IgD-negative memory B cell (primary cell): ENCODE measurements around the gene SCAMP1. TPM values are rescaled to one million over a fixed set of nuclear protein-coding genes. Genes with fewer than 3 reads are reported as not detected.
"Not testable (repeated sequence)": the region's sequence is repeated elsewhere in the genome, so short reads cannot be mapped to it uniquely, and the experiment has no call there.

ENCODE experiments used
- H3K27ac Mint-ChIP-seq, 3 donors: one replicate each; pipeline ENCODE4 v1.8.0; 2020 to 2022; ENCODE audit warnings: mild to moderate bottlenecking in 3 of 3, mixed read lengths in 3 of 3, moderate library complexity in 1 of 3
- H3K27me3 Mint-ChIP-seq: one replicate; pipeline ENCODE4 v1.8.0; 2021; ENCODE audit warnings: mixed read lengths
- H3K36me3 Mint-ChIP-seq: one replicate; pipeline ENCODE4 v1.8.0; 2020; ENCODE audit warnings: mild to moderate bottlenecking, mixed read lengths
- H3K4me1 Mint-ChIP-seq, 3 donors: one replicate each; pipeline ENCODE4 v1.8.0; 2020 to 2022; ENCODE audit warnings: mixed read lengths in 3 of 3, mild to moderate bottlenecking in 1 of 3
- H3K4me3 Mint-ChIP-seq, 4 donors: one replicate each; pipeline ENCODE4 v1.8.0; 2020 to 2022; ENCODE audit warnings: mild to moderate bottlenecking in 4 of 4, mixed read lengths in 4 of 4, moderate library complexity in 3 of 4
- H3K9me3 Mint-ChIP-seq, 3 donors: one replicate each; pipeline ENCODE4 v1.8.0; 2020 to 2021; ENCODE audit warnings: mixed read lengths in 3 of 3, mild to moderate bottlenecking in 1 of 3
- polyA plus RNA-seq: library from polyadenylated mRNA; unstranded; fragments of 300-500 nt; fragmentation: Illumina TruSeq; gene quantifications from one replicate; pipeline ENCODE4 v1.2.3, GENCODE V29; 2021

Gene SCAMP1
- polyA plus RNA-seq, 1 donor from 2014 or later, result 29.2 TPM

DNA sequence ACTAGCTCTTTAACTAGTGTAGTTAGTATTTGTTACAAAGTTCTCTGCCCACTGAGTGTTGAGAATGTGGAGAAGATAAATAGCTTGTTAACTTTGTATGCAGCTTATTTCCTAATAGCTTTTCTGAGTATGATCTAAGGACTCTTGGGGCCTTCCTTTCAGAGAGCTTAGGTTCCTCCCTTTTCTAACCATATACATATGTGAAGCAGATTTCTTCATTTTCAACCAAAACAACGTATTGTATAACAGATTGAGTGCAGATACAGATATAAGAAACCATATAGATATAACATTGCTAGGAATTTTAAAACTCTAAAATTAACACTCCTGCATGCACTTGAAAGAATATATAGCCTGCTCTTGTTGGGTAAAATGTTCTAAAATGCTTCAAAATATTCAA lies 70.4 kb downstream of the SCAMP1 start:
- Mint-ChIP-seq H3K27ac (no peak overlapping the region), H3K9me3 (peaks cover 3 to 7% (median 3%) of the 10 kb centered on the region in 3 donors), H3K36me3 (peaks cover 30% of the 10 kb centered on the region), H3K4me3 (no peak overlapping the region), H3K4me1 (peaks cover 0 to 2% (median 2%) of the 10 kb centered on the region in 3 donors), H3K27me3 (no peaks in the 10 kb centered on the region)

- H3K27me3 Mint-ChIP-seq, result no peaks in the 10 kb centered on the region
- peaks cover 5 to 9% (median 7%) of the 10 kb centered on the region in 3 donors for H3K4me1 Mint-ChIP-seq
- peaks cover 36% of the 10 kb centered on the region for H3K36me3 Mint-ChIP-seq
- no peak overlapping the region for H3K27ac Mint-ChIP-seq
- H3K9me3 Mint-ChIP-seq, result peaks cover 2 to 7% (median 3%) of the 10 kb centered on the region in 3 donors
- H3K4me3 Mint-ChIP-seq, result no peak overlapping the region
Measured at GRCh38 chr5:78433972-78434371, 73.6 kb downstream of the SCAMP1 start.

- peaks cover 4% of the 10 kb centered on the region for H3K36me3 Mint-ChIP-seq
- peaks cover 0 to 4% (median 0%) of the 10 kb centered on the region in 3 donors for H3K4me1 Mint-ChIP-seq
- H3K27ac Mint-ChIP-seq, result peak overlapping the region in 1 of 3 donors; percentile 51
- H3K27me3 Mint-ChIP-seq, result no peaks in the 10 kb centered on the region
- peak overlapping the region in 1 of 4 donors; percentile 47 for H3K4me3 Mint-ChIP-seq
- H3K9me3 Mint-ChIP-seq, result peaks cover 2 to 4% (median 3%) of the 10 kb centered on the region in 3 donors
Measured at GRCh38 chr5:78447775-78448424, 87.5 kb downstream of the SCAMP1 start.

GRCh38 chr5:78449103-78449502 lies 88.7 kb downstream of the SCAMP1 start:
- Mint-ChIP-seq H3K27me3 (no peaks in the 10 kb centered on the region), H3K4me3 (no peak overlapping the region), H3K9me3 (peaks cover under 1 to 4% (median 2%) of the 10 kb centered on the region in 3 donors), H3K27ac (no peak overlapping the region), H3K36me3 (peaks cover 4% of the 10 kb centered on the region), H3K4me1 (peaks cover 0 to 4% (median 0%) of the 10 kb centered on the region in 3 donors)

- H3K27ac Mint-ChIP-seq, H3K4me3 Mint-ChIP-seq, H3K27me3 Mint-ChIP-seq, H3K9me3 Mint-ChIP-seq: not testable (repeated sequence)
- Mint-ChIP-seq H3K36me3 (peaks cover 21% of the 10 kb centered on the region), H3K4me1 (peaks cover 4 to 16% (median 11%) of the 10 kb centered on the region in 3 donors)
Measured at GRCh38 chr5:78457507-78457906, 97.1 kb downstream of the SCAMP1 start.

GRCh38 chr5:78458843-78459242 lies 98.4 kb downstream of the SCAMP1 start:
- Mint-ChIP-seq H3K27me3 (no peaks in the 10 kb centered on the region), H3K4me1 (peaks cover 8 to 16% (median 16%) of the 10 kb centered on the region in 3 donors), H3K27ac (no peak overlapping the region), H3K9me3 (no peaks in the 10 kb centered on the region), H3K36me3 (peaks cover 25% of the 10 kb centered on the region), H3K4me3 (no peak overlapping the region)

DNA sequence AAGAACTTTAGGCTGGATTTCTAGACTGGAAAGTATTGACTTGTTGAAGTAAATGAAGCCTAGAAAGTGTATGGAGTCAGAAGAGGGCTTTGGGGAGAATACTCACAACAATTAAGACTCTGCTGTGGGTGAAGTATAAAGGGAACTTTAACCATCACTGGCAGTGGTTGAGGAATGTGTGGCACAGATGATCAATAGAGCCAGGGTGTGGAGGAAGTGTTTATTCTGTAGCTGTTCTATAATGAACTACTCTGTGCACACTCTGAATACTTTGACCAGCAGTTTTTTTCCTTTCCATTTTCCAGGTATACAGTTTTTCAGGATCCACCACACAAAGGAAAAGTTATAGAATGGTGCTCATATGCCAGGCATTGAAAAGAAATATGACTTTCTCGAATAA lies 106.7 kb downstream of the SCAMP1 start:
- Mint-ChIP-seq H3K4me1 (peaks cover 3 to 13% (median 7%) of the 10 kb centered on the region in 3 donors), H3K27me3 (no peaks in the 10 kb centered on the region), H3K36me3 (peaks cover 6% of the 10 kb centered on the region), H3K27ac (no peak overlapping the region), H3K4me3 (no peak overlapping the region), H3K9me3 (no peaks in the 10 kb centered on the region)

DNA sequence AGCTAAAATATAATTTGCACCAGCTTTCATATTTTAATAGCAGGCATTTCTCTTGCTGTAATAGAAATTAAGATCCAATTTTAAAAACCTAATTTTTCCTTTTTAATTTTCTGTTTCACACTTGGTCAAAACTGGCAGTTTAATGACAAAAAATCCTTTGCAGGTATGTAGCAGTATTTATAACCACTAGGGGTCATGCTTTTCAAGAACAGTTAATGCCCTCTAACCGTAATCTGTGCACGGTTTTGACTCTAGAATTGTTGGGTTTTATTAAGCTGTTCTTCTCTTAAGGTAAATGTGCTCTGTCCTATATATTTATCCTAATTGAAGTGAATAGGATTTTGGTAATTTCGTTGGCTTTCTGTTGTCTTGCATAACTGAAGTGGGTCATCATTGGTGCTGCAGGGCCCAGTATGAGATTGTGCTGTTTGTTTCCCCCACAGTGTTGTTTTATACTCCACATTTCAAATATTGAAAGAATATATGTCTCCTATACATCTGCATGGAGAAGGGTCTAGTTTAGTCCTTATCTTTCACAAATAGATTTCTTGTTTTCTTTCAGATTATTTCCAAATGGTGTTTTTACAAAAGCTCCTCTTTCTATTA lies 107.4 kb downstream of the SCAMP1 start:
- H3K36me3 Mint-ChIP-seq, result peaks cover 3% of the 10 kb centered on the region
- no peak overlapping the region for H3K27ac Mint-ChIP-seq
- no peaks in the 10 kb centered on the region for H3K27me3 Mint-ChIP-seq
- no peaks in the 10 kb centered on the region for H3K9me3 Mint-ChIP-seq
- no peak overlapping the region for H3K4me3 Mint-ChIP-seq
- peaks cover 3 to 13% (median 7%) of the 10 kb centered on the region in 3 donors for H3K4me1 Mint-ChIP-seq

- Mint-ChIP-seq H3K4me3 (no peak overlapping the region), H3K4me1 (peaks cover 0 to 4% (median 3%) of the 10 kb centered on the region in 3 donors), H3K36me3 (peaks cover 3% of the 10 kb centered on the region), H3K27ac (no peak overlapping the region), H3K9me3 (no peaks in the 10 kb centered on the region), H3K27me3 (no peaks in the 10 kb centered on the region)
Measured at GRCh38 chr5:78471896-78472295, 111.5 kb downstream of the SCAMP1 start.

DNA sequence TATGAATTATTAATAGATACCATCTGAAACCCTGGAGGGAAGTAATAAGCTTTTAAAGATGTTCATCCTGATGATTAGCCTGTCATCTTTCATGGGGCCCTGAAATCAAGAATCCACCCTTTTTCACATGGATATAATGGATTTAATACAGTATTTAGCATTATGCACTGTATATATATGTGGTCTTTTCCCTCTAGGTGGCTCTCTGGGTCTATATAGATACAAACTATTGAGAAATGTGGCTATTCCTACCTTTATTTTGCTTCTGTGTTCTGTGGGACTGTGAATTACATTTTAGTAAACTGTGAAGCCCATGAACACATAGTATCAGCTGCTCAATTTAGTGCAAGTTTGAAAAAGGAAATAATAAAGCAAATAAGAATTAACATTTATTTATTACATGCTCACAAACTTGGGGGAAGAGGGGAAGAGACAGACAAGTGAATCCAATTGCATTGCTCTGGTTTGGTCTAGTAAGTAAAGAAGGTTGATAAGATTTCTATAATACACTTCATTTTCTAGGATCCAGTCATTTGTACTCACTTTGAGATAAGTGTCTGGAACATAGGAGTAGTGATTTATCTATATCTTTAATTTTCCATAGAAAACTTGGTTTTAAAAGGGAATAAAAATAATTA lies 112.2 kb downstream of the SCAMP1 start:
- no peak overlapping the region for H3K27ac Mint-ChIP-seq
- H3K9me3 Mint-ChIP-seq, result no peaks in the 10 kb centered on the region
- peaks cover 3% of the 10 kb centered on the region for H3K36me3 Mint-ChIP-seq
- H3K4me3 Mint-ChIP-seq, result no peak overlapping the region
- H3K27me3 Mint-ChIP-seq, result no peaks in the 10 kb centered on the region
- H3K4me1 Mint-ChIP-seq, result peaks cover 0 to 4% (median 3%) of the 10 kb centered on the region in 3 donors

- H3K27ac Mint-ChIP-seq, result no peak overlapping the region
Measured at GRCh38 chr5:78473751-78474150, 113.3 kb downstream of the SCAMP1 start.

DNA sequence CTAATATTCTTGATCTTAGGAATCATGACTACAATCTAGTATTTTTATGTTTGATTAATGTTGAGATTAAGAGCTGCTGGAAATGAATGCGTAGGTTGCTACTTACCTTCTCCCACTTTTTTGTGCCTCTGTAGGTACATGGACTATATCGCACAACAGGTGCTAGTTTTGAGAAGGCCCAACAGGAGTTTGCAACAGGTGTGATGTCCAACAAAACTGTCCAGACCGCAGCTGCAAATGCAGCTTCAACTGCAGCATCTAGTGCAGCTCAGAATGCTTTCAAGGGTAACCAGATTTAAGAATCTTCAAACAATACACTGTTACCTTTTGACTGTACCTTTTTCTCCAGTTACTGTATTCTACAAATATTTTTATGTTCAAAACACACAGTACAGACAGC lies 115.0 kb downstream of the SCAMP1 start:
- Mint-ChIP-seq H3K4me3 (no peak overlapping the region), H3K27ac (no peak overlapping the region), H3K36me3 (peaks cover 3% of the 10 kb centered on the region), H3K27me3 (no peaks in the 10 kb centered on the region), H3K9me3 (no peaks in the 10 kb centered on the region), H3K4me1 (no peaks in the 10 kb centered on the region)

More at GRCh38 chr5:78473751-78474150, 113.3 kb downstream of the SCAMP1 start:
- Mint-ChIP-seq H3K9me3 (no peaks in the 10 kb centered on the region), H3K36me3 (peaks cover 3% of the 10 kb centered on the region), H3K4me1 (no peaks in the 10 kb centered on the region), H3K27me3 (no peaks in the 10 kb centered on the region), H3K4me3 (no peak overlapping the region)

DNA sequence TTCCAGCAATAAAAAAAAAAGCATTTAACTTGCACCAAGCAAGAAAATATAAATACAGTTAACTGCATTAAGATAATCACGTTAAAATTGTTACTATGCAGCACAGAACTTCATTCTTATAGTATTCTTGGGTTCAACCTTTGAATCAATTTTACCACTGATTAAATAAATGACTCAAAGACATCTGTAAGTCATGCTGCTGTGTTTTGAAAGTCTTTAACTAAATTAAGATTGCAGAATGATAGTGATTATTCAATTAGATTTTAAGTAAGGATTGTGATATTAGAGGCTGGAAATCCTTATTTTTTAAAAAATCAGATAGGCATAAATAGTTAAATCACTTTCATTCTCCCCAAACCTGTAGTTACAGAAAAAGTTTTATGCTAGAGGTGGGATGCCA lies 116.4 kb downstream of the SCAMP1 start:
- Mint-ChIP-seq H3K4me1 (no peaks in the 10 kb centered on the region), H3K9me3 (no peaks in the 10 kb centered on the region), H3K27me3 (no peaks in the 10 kb centered on the region)

DNA sequence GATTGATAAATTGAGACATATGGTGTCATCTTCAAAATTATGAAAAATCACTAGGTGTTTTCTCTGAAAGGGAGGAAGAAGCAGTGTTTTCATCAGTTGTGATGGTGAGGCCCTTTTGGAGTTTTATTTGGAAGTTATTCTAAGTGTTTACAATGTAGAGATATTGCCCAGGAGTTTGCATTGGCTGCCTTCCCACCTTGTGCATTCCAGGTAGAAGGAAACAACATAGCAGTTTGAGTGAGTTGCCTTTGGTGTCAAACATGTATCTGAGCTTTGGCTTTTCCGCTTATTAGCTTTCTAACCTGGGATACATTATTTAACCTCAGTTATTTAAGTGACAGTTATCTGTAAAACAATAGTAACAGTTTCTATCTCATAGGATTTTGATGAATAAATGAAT lies 122.5 kb downstream of the SCAMP1 start:
- Mint-ChIP-seq H3K27me3 (no peaks in the 10 kb centered on the region), H3K4me3 (no peak overlapping the region), H3K27ac (peak overlapping the region in 1 of 3 donors; percentile 68), H3K36me3 (peaks cover 2% of the 10 kb centered on the region), H3K9me3 (no peaks in the 10 kb centered on the region), H3K4me1 (peaks cover 9 to 22% (median 11%) of the 10 kb centered on the region in 3 donors)

More for the DNA sequence above, 116.4 kb downstream of the SCAMP1 start:
- Mint-ChIP-seq H3K36me3 (peaks cover 3% of the 10 kb centered on the region), H3K27ac (no peak overlapping the region), H3K4me3 (no peak overlapping the region)

- peaks cover 5% of the 10 kb centered on the region for H3K36me3 Mint-ChIP-seq
- H3K27me3 Mint-ChIP-seq, result no peaks in the 10 kb centered on the region
- H3K4me1 Mint-ChIP-seq, result peaks cover 9 to 22% (median 11%) of the 10 kb centered on the region in 3 donors
- peak overlapping the region in 1 of 4 donors; percentile 57 for H3K4me3 Mint-ChIP-seq
- peak overlapping the region in 2 of 3 donors; percentile 72 to 86 for H3K27ac Mint-ChIP-seq
- no peaks in the 10 kb centered on the region for H3K9me3 Mint-ChIP-seq
Measured at GRCh38 chr5:78483809-78484521, 123.5 kb downstream of the SCAMP1 start.
